Right hindlimb (tissue), 1 donor: ENCODE measurements around the gene SRSF2.
"Not testable (repeated sequence)": the region's sequence is repeated elsewhere in the genome, so short reads cannot be mapped to it uniquely, and the experiment has no call there.

ENCODE experiments used
- DNase-seq: peaks from one replicate; pipeline ENCODE4 v3.0.0-alpha.2; 2018

The SRSF2 gene

GRCh38 chr17:76737082-76737675, at the start of gene SRSF2:
SRSF2 (minus strand) TSS chr17:76737331; CDS start chr17:76737160, 171 bp downstream.
- DNase-seq, result peak; percentile 99

GRCh38 chr17:76784926-76785325, 47.8 kb upstream of the SRSF2 start:
- DNase-seq, result no peak

GRCh38 chr17:76783146-76783545, 46.0 kb upstream of the SRSF2 start:
- no peak for DNase-seq

GRCh38 chr17:76781056-76781982, 44.2 kb upstream of the SRSF2 start:
- DNase-seq, result no peak

GRCh38 chr17:76775021-76775600, 38.0 kb upstream of the SRSF2 start:
- DNase-seq, result no peak

GRCh38 chr17:76772842-76773525, 35.9 kb upstream of the SRSF2 start:
- DNase-seq, result peak; percentile 29

GRCh38 chr17:76758570-76758969, 21.4 kb upstream of the SRSF2 start:
- no peak for DNase-seq

- no peak for DNase-seq
Measured at GRCh38 chr17:76757256-76757655, 20.1 kb upstream of the SRSF2 start.

GRCh38 chr17:76755285-76755684, 18.2 kb upstream of the SRSF2 start:
- DNase-seq, result no peak

- no peak for DNase-seq
Measured at GRCh38 chr17:76753061-76753961, 16.2 kb upstream of the SRSF2 start.

- no peak for DNase-seq
Measured at GRCh38 chr17:76752006-76752405, 14.9 kb upstream of the SRSF2 start.

- DNase-seq, result no peak
Measured at GRCh38 chr17:76751416-76751993, 14.4 kb upstream of the SRSF2 start.

GRCh38 chr17:76748657-76749056, 11.5 kb upstream of the SRSF2 start:
- no peak for DNase-seq

- no peak for DNase-seq
Measured at GRCh38 chr17:76747716-76748363, 10.7 kb upstream of the SRSF2 start.

- not testable (repeated sequence) for DNase-seq
Measured at GRCh38 chr17:76745785-76746184, 8.7 kb upstream of the SRSF2 start.

- no peak for DNase-seq
Measured at GRCh38 chr17:76744747-76745146, 7.6 kb upstream of the SRSF2 start.

GRCh38 chr17:76742958-76743357, 5.8 kb upstream of the SRSF2 start:
- DNase-seq, result no peak

- peak; percentile 41 for DNase-seq
Measured at GRCh38 chr17:76740329-76741118, 3.4 kb upstream of the SRSF2 start.

- DNase-seq, result not testable (repeated sequence)
Measured at GRCh38 chr17:76739568-76740115, 2.5 kb upstream of the SRSF2 start.

GRCh38 chr17:76738468-76738850, 1.3 kb upstream of the SRSF2 start:
- DNase-seq, result no peak
